Neural progenitor cell (in vitro differentiated cells): ENCODE measurements around the gene GALNTL6. TPM values are rescaled to one million over a fixed set of nuclear protein-coding genes. Genes with fewer than 3 reads are reported as not detected.

ENCODE experiments used
- DNase-seq: peaks from one replicate; pipeline ENCODE4 v3.0.0-alpha.2; 2016; ENCODE audit warnings: low spot score
- H2AFZ ChIP-seq: fragments of 200-600 bp; sonication (generic); replicated peaks from 2 replicates; pipeline ENCODE4 v1.6.1; 2016; ENCODE audit warnings: antibody characterized with exemption
- H3F3A ChIP-seq: fragments of 200-600 bp; sonication (generic); 2 replicates; pipeline ENCODE4 v1.6.1; 2016; ENCODE audit warnings: antibody characterized with exemption, low read depth
- H3K27ac ChIP-seq: fragments of 200-600 bp; sonication (generic); 2 replicates; pipeline ENCODE4 v1.5.1; 2016; ENCODE audit warnings: mild to moderate bottlenecking
- H3K27me3 ChIP-seq: fragments of 200-600 bp; sonication (generic); 2 replicates; pipeline ENCODE4 v1.6.1; 2016; ENCODE audit warnings: mild to moderate bottlenecking, moderate library complexity
- H3K36me3 ChIP-seq: fragments of 200-600 bp; sonication (generic); 2 replicates; pipeline ENCODE4 v1.5.1; 2016
- H3K4me1 ChIP-seq: fragments of 200-600 bp; sonication (generic); 2 replicates; pipeline ENCODE4 v1.6.1; 2016; ENCODE audit warnings: mixed run types
- H3K4me2 ChIP-seq: fragments of 200-600 bp; sonication (generic); 2 replicates; pipeline ENCODE4 v1.6.1; 2016
- H3K4me3 ChIP-seq: fragments of 200-600 bp; sonication (generic); 2 replicates; pipeline ENCODE4 v1.5.1; 2016
- H3K79me2 ChIP-seq: fragments of 200-600 bp; sonication (generic); 2 replicates; pipeline ENCODE4 v1.6.1; 2016; ENCODE audit warnings: low read depth
- H3K9ac ChIP-seq: fragments of 200-600 bp; sonication (generic); 2 replicates; pipeline ENCODE4 v1.6.1; 2016
- H3K9me3 ChIP-seq: fragments of 200-600 bp; sonication (generic); 2 replicates; pipeline ENCODE4 v1.5.1; 2016; ENCODE audit warnings: low read depth
- H4K20me1 ChIP-seq: fragments of 200-600 bp; sonication (generic); 2 replicates; pipeline ENCODE4 v1.6.1; 2016; ENCODE audit warnings: low read depth
- H3K27ac Mint-ChIP-seq: 3 replicates; pipeline ENCODE4 v1.8.0; 2021; ENCODE audit warnings: mixed read lengths
- H3K27me3 Mint-ChIP-seq: 2 replicates; pipeline ENCODE4 v1.8.0; 2022; ENCODE audit warnings: low read depth, mild to moderate bottlenecking, inconsistent platforms, moderate library complexity, mixed read lengths; ENCODE audit not compliant: insufficient read depth
- H3K36me3 Mint-ChIP-seq: 3 replicates; pipeline ENCODE4 v1.8.0; 2021; ENCODE audit warnings: mixed read lengths
- H3K4me1 Mint-ChIP-seq: 3 replicates; pipeline ENCODE4 v1.8.0; 2021; ENCODE audit warnings: mixed read lengths
- H3K4me3 Mint-ChIP-seq: 3 replicates; pipeline ENCODE4 v1.8.0; 2021; ENCODE audit warnings: mild to moderate bottlenecking, moderate library complexity, mixed read lengths
- H3K9me3 Mint-ChIP-seq: 3 replicates; pipeline ENCODE4 v1.8.0; 2020; ENCODE audit warnings: mixed read lengths
- CTCF ChIP-seq: fragments of 200-600 bp; sonication (generic); IDR thresholded peaks from 2 replicates; pipeline ENCODE4 v1.5.1; 2017; ENCODE audit warnings: antibody characterized with exemption, mild to moderate bottlenecking
- EZH2 ChIP-seq: fragments of 200-600 bp; sonication (generic); IDR thresholded peaks from 2 replicates; pipeline ENCODE4 v1.6.1; 2017; ENCODE audit warnings: antibody characterized with exemption, mild to moderate bottlenecking, moderate library complexity
- EZH2phosphoT487 ChIP-seq: fragments of 200-600 bp; sonication (generic); IDR thresholded peaks from 2 replicates; pipeline ENCODE4 v1.6.1; 2017; ENCODE audit warnings: antibody characterized with exemption
- total RNA-seq: library from RNA; depleted of rRNA; stranded (reverse); fragments of >200 nt; gene quantifications from 2 replicates; pipeline ENCODE4 v1.2.3, GENCODE V29; 2015; ENCODE audit warnings: low replicate concordance

The GALNTL6 gene
- total RNA-seq, 1 donor from 2014 or later: 0.15 TPM

DNA sequence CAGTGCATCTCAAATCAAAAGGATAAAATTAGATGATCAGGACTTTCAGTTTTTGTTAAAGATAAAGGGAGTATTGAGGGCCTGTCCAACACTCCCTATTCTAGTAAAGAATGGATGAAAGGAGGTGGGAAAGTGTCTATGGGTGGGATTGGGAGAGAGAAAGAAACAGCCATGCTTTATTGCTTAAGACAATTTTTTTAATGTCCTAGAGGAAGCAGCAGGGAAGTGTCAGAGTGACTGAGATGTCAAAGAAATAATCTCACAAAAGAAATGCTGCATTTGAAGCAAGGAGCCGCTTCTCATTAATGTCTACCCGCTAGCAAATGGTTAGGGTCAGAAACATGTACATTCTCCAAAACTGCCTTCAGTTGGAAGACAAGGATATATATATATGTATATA is 1238.0 kb downstream of the GALNTL6 start:
- H4K20me1 ChIP-seq: no peaks in the 10 kb centered on the region
- peaks cover 30% of the 10 kb centered on the region for H3K4me1 Mint-ChIP-seq
- H3K4me2 ChIP-seq: no peak overlapping the region
- peaks cover 21% of the 10 kb centered on the region for H3K4me1 ChIP-seq
- peaks cover 7% of the 10 kb centered on the region for H3F3A ChIP-seq
- no peak overlapping the region for H3K4me3 ChIP-seq
- TF ChIP-seq EZH2phosphoT487 (no peak), EZH2 (no peak), CTCF (no peak)
- H3K27me3 Mint-ChIP-seq: no peaks in the 10 kb centered on the region
- H2AFZ ChIP-seq: no peak overlapping the region
- H3K27ac Mint-ChIP-seq: no peak overlapping the region
- H3K9me3 ChIP-seq: no peaks in the 10 kb centered on the region
- H3K36me3 Mint-ChIP-seq: no peaks in the 10 kb centered on the region
- H3K9ac ChIP-seq: no peak overlapping the region
- H3K79me2 ChIP-seq: no peaks in the 10 kb centered on the region
- no peak overlapping the region for H3K27ac ChIP-seq
- H3K27me3 ChIP-seq: no peaks in the 10 kb centered on the region
- DNase-seq: no peak
- H3K9me3 Mint-ChIP-seq: peaks cover 2% of the 10 kb centered on the region
- H3K4me3 Mint-ChIP-seq: no peak overlapping the region
- no peaks in the 10 kb centered on the region for H3K36me3 ChIP-seq

DNA sequence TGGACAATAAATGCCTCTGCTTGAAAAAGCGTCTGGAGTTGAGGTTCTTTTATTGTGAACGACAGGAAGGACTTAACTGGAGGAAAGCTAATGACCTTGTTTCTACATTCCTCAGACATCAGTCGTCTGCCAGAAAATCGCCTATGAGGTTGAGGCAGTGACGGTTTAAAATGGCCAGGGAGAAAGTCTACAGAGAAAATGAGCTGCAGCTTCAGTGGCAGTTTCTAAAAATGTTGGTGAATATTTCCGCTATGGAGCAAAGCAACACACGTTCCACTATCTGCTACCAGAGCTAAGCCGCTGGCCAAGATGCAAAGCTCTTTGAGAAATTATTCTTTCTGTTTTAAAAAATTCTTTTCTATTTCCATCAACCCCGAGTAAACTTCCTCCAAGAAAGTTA is 1238.5 kb downstream of the GALNTL6 start:
- Mint-ChIP-seq H3K9me3 (peaks cover 2% of the 10 kb centered on the region), H3K27ac (no peak overlapping the region), H3K4me3 (no peak overlapping the region), H3K36me3 (no peaks in the 10 kb centered on the region), H3K4me1 (peaks cover 29% of the 10 kb centered on the region), H3K27me3 (no peaks in the 10 kb centered on the region)
- H3K9ac ChIP-seq: no peak overlapping the region
- H3K36me3 ChIP-seq: no peaks in the 10 kb centered on the region
- H3K4me3 ChIP-seq: no peak overlapping the region
- H3K4me1 ChIP-seq: peaks cover 21% of the 10 kb centered on the region
- H3K79me2 ChIP-seq: no peaks in the 10 kb centered on the region
- H2AFZ ChIP-seq: no peak overlapping the region
- H3K27ac ChIP-seq: no peak overlapping the region
- H3F3A ChIP-seq: peaks cover 7% of the 10 kb centered on the region
- DNase-seq: no peak
- H4K20me1 ChIP-seq: no peaks in the 10 kb centered on the region
- no peaks in the 10 kb centered on the region for H3K9me3 ChIP-seq
- H3K4me2 ChIP-seq: no peak overlapping the region
- TF ChIP-seq EZH2 (no peak), CTCF (no peak)
- no peaks in the 10 kb centered on the region for H3K27me3 ChIP-seq

DNA sequence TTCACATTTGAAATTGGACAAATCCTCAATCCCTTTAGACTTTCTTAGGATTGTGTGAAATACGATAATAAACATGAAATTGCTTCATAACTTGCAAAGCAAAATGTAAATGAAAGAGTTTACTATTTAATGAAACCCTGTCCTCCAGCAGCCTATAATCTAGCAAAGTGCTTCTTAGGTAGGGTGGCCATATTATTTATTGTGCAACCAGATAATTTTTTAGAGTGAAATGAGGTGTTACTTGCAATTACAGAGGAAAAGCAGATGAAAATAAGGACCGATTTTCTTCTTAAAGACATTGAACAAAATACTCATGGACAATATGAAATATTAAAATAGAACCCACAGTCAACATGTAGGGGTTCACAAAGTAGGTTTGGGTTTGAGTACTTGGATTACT is 1239.2 kb downstream of the GALNTL6 start:
- Histone ChIP-seq H3K4me1 (peaks cover 21% of the 10 kb centered on the region), H3K79me2 (no peaks in the 10 kb centered on the region), H3K4me2 (no peak overlapping the region), H3K27ac (no peak overlapping the region), H3K4me3 (no peak overlapping the region), H3K9ac (no peak overlapping the region), H3K27me3 (no peaks in the 10 kb centered on the region), H4K20me1 (no peaks in the 10 kb centered on the region), H3K36me3 (no peaks in the 10 kb centered on the region), H2AFZ (no peak overlapping the region), H3K9me3 (no peaks in the 10 kb centered on the region), H3F3A (peaks cover 7% of the 10 kb centered on the region)
- no peak for DNase-seq
- no peaks in the 10 kb centered on the region for H3K36me3 Mint-ChIP-seq
- peaks cover 28% of the 10 kb centered on the region for H3K4me1 Mint-ChIP-seq
- peaks cover 2% of the 10 kb centered on the region for H3K9me3 Mint-ChIP-seq
- H3K4me3 Mint-ChIP-seq: no peak overlapping the region
- TF ChIP-seq EZH2phosphoT487: no peak
- TF ChIP-seq CTCF: no peak
- TF ChIP-seq EZH2: no peak
- H3K27ac Mint-ChIP-seq: no peak overlapping the region
- no peaks in the 10 kb centered on the region for H3K27me3 Mint-ChIP-seq

GRCh38 chr4:173056271-173056670 is 1243.1 kb downstream of the GALNTL6 start:
- no peaks in the 10 kb centered on the region for H3K36me3 ChIP-seq
- Mint-ChIP-seq H3K36me3 (no peaks in the 10 kb centered on the region), H3K27me3 (no peaks in the 10 kb centered on the region)

More at GRCh38 chr4:173056271-173056670, 1243.1 kb downstream of the GALNTL6 start:
- H3K4me3 ChIP-seq: no peak overlapping the region
- H3K4me1 ChIP-seq: peaks cover 14% of the 10 kb centered on the region
- peaks cover 17% of the 10 kb centered on the region for H3K4me1 Mint-ChIP-seq
- no peak overlapping the region for H3K9ac ChIP-seq
- no peaks in the 10 kb centered on the region for H3K9me3 ChIP-seq
- no peaks in the 10 kb centered on the region for H3K27me3 ChIP-seq
- TF ChIP-seq EZH2 (no peak), EZH2phosphoT487 (no peak), CTCF (no peak)
- no peaks in the 10 kb centered on the region for H3K9me3 Mint-ChIP-seq
- peaks cover 7% of the 10 kb centered on the region for H3F3A ChIP-seq
- no peaks in the 10 kb centered on the region for H4K20me1 ChIP-seq
- no peak for DNase-seq
- H2AFZ ChIP-seq: no peak overlapping the region
- H3K27ac Mint-ChIP-seq: no peak overlapping the region
- no peaks in the 10 kb centered on the region for H3K79me2 ChIP-seq
- H3K4me2 ChIP-seq: no peak overlapping the region
- no peak overlapping the region for H3K27ac ChIP-seq
- no peak overlapping the region for H3K4me3 Mint-ChIP-seq
